Prostate gland (tissue), 2 donors: ENCODE results near the gene CELSR2.
"Not testable (repeated sequence)": the region's sequence is repeated elsewhere in the genome, so short reads cannot be mapped to it uniquely, and the experiment has no call there.

Source experiments
- CTCF ChIP-seq, 4 experiments: fragments of 200-600 bp in 2 of 4; fragments of 450-650 bp in 2 of 4; sonication (generic) in 2 of 4; IDR thresholded peaks; 1 replicate in 3 of 4; 2 replicates in 1 of 4; pipeline ENCODE4 v1.5.1; 2016 to 2019; ENCODE audit warnings: antibody characterized with exemption in 4 of 4, mild to moderate bottlenecking in 2 of 4, moderate library complexity in 2 of 4
- POLR2A ChIP-seq: fragments of 450-650 bp; IDR thresholded peaks from one replicate; pipeline ENCODE4 v1.6.1; 2016; ENCODE audit warnings: antibody characterized with exemption, mild to moderate bottlenecking

- not testable (repeated sequence) for TF ChIP-seq POLR2A; CTCF (IDR thresholded peaks at IDR 0.05)
Measured at GRCh38 chr1:109305991-109306390, 56.7 kb downstream of the CELSR2 start.
